Measurements from ENCODE around the gene NUAK1.

Gene NUAK1

GRCh38 chr12:106171117-106171750, 32.5 kb upstream of the NUAK1 start:
- POLR2A ChIA-PET = no interaction called here

DNA sequence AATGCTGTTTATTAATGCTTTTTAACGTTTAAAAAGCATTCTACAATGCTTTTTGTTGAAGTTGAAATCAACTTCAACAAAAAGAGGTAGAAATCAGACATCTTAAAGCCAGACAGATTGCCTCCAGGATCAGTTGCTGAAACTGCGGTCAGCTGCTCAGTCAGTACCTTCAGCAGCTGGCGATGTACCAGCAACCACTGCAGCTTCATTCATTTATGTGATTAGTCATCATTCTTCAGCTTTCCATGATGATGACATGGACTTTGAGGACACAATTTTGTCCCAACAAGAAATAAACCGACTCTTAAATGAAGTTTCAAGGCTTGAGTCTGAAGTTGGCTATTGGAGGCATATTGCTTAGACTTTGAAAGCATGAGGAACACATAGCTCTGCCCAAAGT, 31.5 kb upstream of the NUAK1 start:
- H3K4me3 ChIP-seq (ENCODE audit: low read depth, low read length) = no peak overlapping the region
- ChIA-PET CTCF (interaction anchor here (1.1 kb wide), 1 partner anchor 54 kb away, joined by 6 read pairs; no protein-coding TSS in a partner anchor), POLR2A (interaction anchor here (0.7 to 0.8 kb wide), 2 partner anchors 29 to 42 kb away, joined by 3 read pairs; no protein-coding TSS in a partner anchor)
- DNase-seq (ENCODE audit: low read depth, low spot score) = peak; percentile 38
- TF ChIP-seq CTCF (IDR thresholded peaks at IDR 0.05; ENCODE audit: insufficient read depth, low read length, missing control alignments) = no peak

More at GRCh38 chr12:106171117-106171750, 32.5 kb upstream of the NUAK1 start:
- CTCF ChIA-PET = interaction anchor here (2.5 kb wide), 1 partner anchor 52 kb away, joined by 9 read pairs; no protein-coding TSS in a partner anchor
- no peak overlapping the region for H3K4me3 ChIP-seq (ENCODE audit: low read depth, low read length)
- DNase-seq (ENCODE audit: low read depth, low spot score) = no peak
- TF ChIP-seq CTCF (IDR thresholded peaks at IDR 0.05; ENCODE audit: insufficient read depth, low read length, missing control alignments) = no peak

DNA sequence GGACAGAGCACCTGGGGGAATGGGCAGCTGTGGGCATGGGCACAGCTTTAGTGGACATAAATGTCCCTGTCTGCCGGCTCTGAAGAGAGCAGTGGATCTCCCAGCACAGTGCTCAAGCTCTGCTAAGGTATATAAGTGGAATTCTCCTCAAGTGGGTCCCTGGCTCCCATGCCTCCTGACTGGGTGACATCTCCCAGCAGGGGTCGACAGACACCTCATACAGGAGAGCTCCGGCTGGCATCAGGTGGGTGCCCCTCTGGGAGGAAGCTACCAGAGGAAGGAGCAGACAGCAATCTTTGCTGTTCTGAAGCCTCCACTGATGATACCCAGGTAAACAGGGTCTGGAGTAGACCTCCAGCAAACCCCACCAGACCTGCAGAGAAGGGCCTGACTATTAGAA, 25.0 kb upstream of the NUAK1 start:
- no peak overlapping the region for H3K4me3 ChIP-seq (ENCODE audit: low read depth, low read length)
- TF ChIP-seq CTCF (IDR thresholded peaks at IDR 0.05; ENCODE audit: insufficient read depth, low read length, missing control alignments) = no peak
- POLR2A ChIA-PET = no interaction called here
- CTCF ChIA-PET = no interaction called here
- DNase-seq (ENCODE audit: low read depth, low spot score) = no peak

- POLR2A ChIA-PET = no interaction called here
Measured at GRCh38 chr12:106161491-106161890, 22.7 kb upstream of the NUAK1 start.

DNA sequence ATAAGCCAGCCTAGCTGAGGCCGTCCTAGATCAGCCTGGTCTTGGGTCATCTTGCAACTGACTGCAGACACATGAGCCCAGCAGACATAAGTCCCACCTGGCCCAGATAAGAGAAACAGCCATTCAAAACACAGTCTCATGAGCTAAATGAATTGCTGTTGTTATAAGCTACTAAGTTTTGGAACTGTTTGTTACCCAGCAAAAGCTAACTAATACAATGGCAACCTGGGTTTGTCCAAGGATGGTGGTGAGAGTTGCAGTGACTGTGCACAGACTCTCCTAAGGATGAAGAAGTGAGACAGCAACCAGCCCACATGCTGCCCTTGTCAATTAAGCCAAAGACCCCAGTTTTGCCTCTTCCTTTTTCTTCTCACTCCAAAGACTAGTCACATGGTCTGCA, 22.2 kb upstream of the NUAK1 start:
- no peak for TF ChIP-seq CTCF (IDR thresholded peaks at IDR 0.05; ENCODE audit: insufficient read depth, low read length, missing control alignments)
- ChIA-PET CTCF (interaction anchor here (5.8 kb wide), 1 partner anchor 11 kb away, joined by 41 read pairs; no protein-coding TSS in a partner anchor), POLR2A (no interaction called here)
- H3K4me3 ChIP-seq (ENCODE audit: low read depth, low read length) = no peak overlapping the region
- no peak for DNase-seq (ENCODE audit: low read depth, low spot score)

More at GRCh38 chr12:106161491-106161890, 22.7 kb upstream of the NUAK1 start:
- TF ChIP-seq CTCF (IDR thresholded peaks at IDR 0.05; ENCODE audit: insufficient read depth, low read length, missing control alignments) = no peak
- DNase-seq (ENCODE audit: low read depth, low spot score) = no peak
- CTCF ChIA-PET = interaction anchor here (5.8 kb wide), 1 partner anchor 12 kb away, joined by 41 read pairs; no protein-coding TSS in a partner anchor
- no peak overlapping the region for H3K4me3 ChIP-seq (ENCODE audit: low read depth, low read length)

DNA sequence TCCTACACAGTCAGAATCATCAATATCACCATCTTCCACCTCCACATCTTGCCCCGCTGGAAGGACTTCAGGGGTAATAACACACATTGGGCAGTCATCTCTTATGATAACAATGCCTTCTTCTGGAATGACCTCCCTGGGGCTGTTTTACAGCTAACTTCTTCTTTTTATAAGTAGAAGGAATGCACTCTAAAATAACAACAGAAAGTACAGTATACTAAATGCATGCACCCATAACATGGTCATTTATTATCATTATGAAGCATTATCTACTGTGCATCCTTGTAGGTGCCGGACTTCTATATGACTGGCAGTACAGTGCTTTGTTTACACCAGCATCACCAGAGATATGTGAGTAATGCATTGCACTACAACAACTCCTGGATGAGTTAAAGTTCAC, 19.0 kb upstream of the NUAK1 start:
- H3K4me3 ChIP-seq (ENCODE audit: low read depth, low read length) = no peak overlapping the region
- DNase-seq (ENCODE audit: low read depth, low spot score) = no peak
- CTCF ChIA-PET = interaction anchor here (1.8 to 5.8 kb wide), 2 partner anchors 8 to 66 kb away, joined by 6 to 41 read pairs; no protein-coding TSS in a partner anchor
- POLR2A ChIA-PET = no interaction called here
- no peak for TF ChIP-seq CTCF (IDR thresholded peaks at IDR 0.05; ENCODE audit: insufficient read depth, low read length, missing control alignments)

All from AG04449 (cell line).